ENCODE data around the gene GTF3A. TPM values are rescaled to one million over a fixed set of nuclear protein-coding genes. Genes with fewer than 3 reads are reported as not detected.

The GTF3A gene
- 184 and 243 TPM in 2 replicates for total RNA-seq

DNA sequence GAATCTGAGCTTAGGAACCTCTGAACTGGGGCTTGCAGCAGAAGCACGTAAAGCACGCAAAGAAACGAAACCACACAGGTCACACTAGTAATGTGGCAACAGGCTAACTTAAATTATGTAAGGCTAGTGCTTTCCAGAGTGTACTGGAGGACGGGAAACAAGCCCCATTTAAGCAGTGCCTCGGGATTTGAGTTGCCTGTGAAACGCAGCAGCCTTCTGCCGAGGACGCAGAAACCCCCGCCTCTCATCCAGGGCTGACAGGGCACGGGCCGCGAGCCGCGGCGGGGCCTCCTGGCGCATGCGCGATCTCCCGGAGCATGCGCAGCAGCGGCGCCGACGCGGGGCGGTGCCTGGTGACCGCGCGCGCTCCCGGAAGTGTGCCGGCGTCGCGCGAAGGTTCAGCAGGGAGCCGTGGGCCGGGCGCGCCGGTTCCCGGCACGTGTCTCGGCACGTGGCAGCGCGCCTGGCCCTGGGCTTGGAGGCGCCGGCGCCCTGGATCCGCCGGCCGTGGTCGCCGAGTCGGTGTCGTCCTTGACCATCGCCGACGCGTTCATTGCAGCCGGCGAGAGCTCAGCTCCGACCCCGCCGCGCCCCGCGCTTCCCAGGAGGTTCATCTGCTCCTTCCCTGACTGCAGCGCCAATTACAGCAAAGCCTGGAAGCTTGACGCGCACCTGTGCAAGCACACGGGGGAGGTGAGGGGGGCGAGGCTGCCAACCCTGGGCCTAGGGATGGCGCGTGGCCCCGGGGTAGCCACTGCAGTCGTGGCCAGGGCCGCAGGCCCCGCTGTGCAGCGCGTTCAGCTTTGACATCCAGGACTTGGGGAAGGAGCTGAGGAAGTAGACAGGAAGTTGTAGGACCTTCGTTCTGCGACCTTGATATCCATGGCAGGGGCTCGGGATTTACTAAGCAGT lies at the start of gene GTF3A:
Gene GTF3A, plus strand, starts transcription at position 374 of the 912 bp plus-strand sequence.

DNA sequence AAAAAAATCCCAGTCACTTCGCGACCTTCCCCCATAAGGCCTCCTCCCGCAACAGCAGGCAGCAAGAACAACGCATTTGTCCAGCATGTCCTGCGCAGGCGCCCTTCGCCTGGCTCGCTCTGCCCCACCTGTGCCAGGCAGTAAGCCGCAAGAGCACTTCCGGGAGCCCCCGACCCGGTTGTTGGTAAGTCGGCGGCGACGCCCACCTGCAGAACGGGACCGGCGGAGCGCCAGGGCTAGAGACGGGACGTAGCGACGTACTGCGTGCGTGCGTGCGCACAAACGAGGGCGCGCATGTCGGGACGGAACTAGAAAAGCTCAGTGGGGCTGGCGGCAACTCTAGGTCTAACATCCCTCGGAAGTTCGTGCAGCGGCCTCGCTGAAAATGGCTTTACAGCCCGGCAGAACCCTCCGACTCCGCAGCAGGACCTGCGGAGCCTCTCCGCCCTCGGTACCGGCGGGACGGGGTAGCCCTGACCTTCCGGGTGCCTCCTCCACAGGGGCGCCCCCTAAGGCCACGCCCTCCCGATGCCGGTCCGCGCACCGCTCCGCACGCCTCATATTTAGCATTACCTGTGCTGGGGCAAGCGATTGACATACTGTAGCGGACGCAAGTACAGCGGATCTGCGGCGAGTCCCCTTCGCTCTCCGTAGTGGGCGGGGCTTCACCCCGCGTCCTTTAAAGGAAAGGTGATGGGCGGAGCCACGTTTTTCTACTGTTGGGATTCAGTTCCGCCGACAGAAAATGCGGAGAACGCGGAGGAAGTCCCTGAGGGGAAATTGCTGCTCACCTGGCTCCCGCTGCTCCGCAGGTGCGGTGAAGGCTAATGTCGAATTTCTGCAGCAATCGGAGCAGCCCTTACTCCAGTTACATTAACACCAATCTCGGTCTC lies 25.8 kb downstream of the GTF3A start, which contains the start of gene MTIF3:
Gene MTIF3, minus strand, starts transcription at position 629 of the 893 bp plus-strand sequence. CDS start 10,116 bp downstream, outside the sequence.

Other genes starting within 250 kb of the GTF3A start
- gene RPL21, start 173.1 kb upstream of the GTF3A start, total RNA-seq, result 1,188 and 1,204 TPM in 2 replicates
- 56.9 and 66.6 TPM in 2 replicates for gene RASL11A, start 153.8 kb upstream of the GTF3A start, total RNA-seq
- gene MTIF3, start 25.9 kb downstream of the GTF3A start, total RNA-seq, result 37.8 and 63.6 TPM in 2 replicates
- 3.4 and 3.5 TPM in 2 replicates for gene LNX2, start 195.9 kb downstream of the GTF3A start, total RNA-seq
- 65.4 and 93.4 TPM in 2 replicates for gene POLR1D, start 197.3 kb downstream of the GTF3A start, total RNA-seq